NCI-H1436 treated with DMSO at 0.1 percent for 48 hours (cell line): ENCODE data around the gene FOXA1.

Source experiments
- DNase-seq: peaks from one replicate; lab custom pipeline; 2025; lab: John Stamatoyannopoulos, UW

FOXA1 gene

DNA sequence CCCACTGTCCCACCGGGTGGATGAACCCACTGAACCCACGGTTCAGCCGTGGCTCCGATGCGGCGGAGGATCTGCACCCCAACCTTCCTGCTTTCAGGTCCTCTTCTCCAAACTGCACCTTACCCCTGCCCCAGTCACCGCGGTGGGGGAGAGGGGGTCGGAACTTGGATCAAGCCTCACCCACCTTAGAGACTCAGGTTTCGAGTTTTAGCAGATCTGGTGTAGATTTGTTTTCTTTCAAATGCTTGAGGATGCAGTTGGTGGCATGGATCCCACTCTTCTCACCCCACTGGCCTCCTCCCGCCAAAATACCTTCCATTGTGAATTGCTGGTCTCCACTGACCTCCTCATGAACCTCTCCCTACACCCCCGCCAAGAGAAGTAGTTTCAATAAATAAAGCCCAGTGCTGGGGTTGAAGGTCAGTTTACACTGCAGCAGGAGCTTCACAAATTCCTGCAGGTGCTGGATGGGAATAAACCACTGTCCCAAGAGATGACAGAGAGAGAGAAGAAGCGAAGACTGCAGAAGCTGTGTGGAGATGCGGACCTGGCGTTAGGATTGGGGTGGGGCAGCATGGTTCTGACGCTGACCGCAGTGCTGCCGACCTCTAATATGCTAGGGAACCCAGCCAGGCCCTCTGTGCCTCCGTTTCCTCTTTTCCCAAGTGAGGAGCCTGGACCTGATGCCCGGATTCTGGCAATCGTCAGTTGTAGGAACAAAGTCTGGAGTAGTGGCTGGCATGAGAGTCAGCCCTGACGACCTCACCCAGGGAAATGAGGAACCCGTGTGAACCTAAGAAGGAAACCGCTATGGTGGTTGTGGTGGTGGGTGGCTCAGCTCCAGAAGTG is 7.8 kb upstream of the FOXA1 start:
- DNase-seq, result no peak

DNA sequence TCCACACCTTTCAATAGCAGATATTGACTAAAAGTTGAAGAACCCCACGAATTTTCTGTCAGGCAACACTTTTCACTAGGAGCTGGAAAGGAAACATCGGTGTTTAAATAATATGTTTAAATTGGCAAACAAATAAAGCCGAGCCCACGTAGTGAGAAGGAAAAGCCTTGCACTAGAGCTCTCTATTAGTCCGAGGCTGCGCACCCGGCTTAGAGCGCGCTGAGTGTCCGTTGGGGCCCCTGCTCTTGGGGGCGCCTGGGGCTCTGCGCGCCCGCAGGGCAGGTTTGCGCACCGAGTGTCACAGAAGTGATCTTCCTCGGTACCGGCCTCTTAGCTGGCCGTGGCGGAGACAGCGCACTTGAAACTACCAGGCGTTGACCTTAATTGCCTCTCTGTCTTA is 6.8 kb upstream of the FOXA1 start:
- no peak for DNase-seq

DNA sequence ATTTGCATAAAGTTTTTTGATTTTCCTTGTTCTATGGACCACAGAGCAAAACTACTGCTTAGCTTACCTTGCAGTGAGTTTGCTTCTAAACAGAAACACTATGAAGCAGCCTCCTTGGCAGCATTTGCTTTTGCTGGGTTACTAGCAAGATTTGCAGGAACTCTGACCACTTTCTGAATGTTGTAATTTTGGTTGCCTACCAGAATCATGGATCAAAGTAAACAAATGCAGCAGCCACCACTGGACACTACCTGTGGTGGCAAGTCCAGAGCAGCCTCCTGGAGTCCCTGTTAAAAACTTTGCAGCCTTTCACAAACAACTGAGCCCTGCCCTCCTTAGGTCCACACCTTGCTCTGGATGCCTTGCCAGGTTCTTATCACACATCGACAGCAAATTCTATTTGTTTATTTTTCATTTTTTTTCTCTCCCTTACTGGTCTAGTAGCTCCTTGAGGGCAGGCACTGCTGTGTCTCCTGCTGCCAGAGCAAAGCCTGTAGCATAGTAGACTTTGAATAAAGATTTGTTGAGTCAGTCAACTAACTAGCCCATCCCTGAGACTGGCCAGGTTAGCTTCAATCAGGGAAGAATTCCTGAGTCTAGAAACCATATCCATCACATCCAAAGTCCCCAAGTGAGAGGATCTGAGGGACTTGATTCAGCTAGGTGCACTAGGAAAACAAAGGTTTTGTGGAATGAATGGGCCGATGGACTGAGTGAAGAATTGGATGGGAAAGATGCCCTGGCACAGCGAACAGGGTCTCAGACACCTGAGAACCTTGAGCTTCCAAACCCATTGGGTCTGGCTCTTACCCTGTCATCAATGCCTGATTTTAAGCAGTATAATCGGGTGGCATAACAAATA is 6.1 kb upstream of the FOXA1 start:
- DNase-seq, result no peak

DNA sequence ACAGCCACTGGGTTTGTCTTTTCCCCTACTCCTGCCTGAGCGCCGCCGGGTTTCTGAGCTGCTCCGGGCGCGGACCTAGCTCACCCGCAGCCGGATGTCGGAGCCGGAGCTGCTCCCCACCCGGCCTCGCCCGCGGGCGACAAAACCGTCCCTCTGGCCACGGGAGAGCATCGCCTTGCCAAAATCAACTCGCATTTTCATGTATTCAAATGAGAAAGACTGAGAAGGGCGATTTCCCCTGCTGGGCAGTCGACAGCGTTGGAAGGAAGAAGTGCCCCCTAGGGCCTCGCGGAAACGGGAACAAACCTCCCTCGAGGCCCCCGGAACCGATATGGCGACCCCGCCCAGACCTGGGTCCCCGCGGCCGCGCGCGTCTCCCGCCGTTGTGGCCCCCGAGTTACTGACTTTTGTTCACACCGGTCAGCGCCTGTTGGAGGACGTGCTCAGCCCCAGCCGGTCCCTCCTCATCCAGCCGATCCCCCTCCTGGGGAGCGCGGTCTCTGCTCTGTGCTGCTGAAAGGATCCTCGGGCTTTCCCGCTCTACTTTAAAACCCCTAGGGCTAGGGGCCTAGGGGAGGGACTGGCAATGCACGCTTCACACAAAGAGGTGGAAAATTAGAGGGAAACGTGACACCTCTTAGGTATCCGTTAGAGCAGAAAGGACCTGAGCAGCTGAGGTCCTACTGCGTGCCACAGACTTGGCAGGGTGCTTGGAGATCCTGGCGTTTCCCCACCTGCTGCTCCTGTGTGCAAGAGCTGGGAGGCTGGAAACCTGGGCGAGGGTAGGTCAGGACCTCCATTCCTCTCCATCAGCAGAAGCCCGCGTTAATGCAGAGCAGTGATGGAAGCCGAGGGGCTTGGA is 4.7 kb upstream of the FOXA1 start:
- DNase-seq, result no peak

DNA sequence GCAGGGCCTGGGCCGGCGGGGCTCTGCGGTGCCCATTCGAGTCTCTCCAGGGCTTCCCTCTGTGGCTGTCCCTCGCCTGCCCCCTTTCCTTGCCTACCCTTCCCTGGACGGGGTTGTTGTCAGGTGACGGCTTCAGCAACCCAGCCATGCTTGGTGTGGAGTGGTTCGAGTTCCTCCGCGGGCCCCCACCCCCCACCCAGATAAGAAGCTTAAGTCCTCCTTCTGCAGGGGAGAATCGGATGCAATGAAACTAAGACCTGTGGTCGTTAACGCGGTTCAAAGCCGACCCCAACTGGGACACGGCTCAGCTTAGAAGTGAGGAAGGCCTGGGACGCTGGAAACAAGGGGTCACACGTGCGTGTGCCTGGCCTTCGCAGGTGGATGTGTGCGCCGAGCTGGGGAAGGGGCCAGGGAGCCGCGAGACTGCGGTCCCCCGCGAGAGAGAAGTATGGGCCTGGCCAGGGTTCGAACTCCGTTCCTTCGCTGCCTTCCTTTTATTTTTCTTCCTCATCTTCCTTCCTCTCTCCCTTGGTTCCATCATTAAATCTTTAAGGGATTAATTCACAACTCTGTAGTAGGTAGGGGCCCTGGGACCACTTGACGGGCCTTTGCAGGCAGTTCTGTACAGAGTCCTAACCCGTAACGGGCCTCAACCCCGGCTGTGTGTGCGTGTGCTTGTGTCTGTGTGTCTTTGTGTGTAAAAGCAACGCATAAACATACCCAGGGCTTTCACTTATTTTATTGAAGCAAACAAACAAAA is 3.9 kb upstream of the FOXA1 start:
- DNase-seq, result no peak

DNA sequence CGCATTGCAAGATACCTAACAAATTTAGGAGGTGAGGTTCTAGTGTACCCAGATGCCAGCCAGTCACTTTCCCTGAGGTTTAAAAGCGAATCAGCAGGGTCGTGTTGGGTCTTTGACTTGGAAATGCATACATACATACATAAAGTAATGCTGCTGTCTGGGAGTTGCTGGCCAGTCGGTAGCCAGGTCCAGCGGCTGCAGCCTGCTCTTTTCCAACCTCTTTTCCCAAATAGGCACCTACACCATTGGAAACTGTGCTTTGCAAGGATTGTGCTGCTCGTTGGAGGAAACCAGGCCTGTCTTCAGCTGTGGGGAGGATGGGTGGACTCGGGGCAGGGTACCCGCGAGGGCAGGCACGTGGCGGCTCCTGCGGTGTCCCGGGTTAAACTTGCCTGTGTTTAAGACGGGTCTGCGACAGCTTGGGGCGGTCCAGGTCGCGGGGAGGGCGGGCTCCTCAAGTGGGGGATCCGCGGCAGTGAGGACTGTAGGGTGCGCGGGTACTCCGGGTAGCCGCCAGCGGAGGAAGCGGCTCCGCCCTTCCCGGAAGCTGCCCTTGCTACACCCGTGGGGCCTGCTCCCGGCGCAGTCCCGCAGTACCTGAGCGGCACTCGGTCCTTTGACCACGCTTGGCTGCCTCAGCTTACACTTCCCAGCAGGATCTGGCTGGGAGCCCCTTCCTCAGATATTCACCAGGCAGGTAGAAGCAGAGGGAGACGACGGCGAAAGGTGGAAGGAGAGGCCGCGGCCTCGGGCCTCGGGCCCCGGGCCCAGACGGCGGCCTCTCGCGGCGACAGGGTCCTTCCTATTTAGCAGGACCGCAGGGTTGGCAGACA is 3.1 kb upstream of the FOXA1 start:
- no peak for DNase-seq

DNA sequence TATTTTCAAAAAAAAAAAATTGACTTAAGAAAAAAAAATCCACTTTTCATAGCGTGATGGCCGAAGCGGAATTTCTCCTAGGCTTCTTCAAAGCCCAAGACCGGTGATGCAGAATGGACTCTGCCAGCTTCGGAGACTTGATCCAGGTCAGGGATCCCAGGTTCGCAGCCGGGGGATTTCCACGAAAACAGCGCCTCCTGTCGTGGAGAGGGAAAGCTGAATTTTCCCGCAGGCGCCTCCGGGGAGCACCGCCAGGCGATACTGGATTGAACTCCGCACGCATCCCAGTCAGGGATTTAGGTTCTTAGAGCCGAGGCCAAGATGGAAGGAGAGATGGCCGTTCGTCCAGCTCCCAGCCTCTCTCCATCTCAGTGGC is 2.5 kb upstream of the FOXA1 start:
- no peak for DNase-seq

DNA sequence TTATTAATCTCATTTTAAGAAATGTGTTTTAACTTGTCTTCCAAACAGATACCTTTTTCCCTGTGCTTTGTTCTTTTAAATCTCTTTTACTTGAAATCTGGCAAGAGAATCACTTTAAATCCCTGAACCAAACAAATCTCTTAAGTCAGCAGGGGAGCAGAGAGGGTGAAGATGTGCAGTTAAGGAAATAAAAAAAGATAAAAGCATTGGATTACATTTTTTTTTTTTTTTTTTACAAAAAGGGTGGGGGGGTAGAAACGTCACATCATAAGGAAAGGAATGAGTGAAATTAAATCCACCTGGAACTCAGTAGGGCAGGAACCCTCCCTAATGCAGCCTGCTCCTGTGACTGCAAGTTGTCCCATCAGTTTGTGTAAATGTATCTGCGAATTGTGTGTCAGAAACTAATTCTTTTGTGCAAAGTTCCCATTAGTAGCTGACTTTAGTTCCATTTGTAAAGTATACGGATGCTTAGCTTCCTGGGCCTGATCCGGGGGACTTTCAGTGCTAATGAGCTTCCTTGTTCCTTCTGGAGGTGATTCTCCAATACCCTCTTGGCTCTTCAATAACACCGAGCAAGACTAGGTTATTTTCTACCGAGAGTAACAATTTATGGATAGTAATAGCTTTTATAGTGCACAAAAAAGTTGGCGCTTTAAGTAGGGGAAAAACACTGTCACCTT is 1.9 kb upstream of the FOXA1 start:
- no peak for DNase-seq

DNA sequence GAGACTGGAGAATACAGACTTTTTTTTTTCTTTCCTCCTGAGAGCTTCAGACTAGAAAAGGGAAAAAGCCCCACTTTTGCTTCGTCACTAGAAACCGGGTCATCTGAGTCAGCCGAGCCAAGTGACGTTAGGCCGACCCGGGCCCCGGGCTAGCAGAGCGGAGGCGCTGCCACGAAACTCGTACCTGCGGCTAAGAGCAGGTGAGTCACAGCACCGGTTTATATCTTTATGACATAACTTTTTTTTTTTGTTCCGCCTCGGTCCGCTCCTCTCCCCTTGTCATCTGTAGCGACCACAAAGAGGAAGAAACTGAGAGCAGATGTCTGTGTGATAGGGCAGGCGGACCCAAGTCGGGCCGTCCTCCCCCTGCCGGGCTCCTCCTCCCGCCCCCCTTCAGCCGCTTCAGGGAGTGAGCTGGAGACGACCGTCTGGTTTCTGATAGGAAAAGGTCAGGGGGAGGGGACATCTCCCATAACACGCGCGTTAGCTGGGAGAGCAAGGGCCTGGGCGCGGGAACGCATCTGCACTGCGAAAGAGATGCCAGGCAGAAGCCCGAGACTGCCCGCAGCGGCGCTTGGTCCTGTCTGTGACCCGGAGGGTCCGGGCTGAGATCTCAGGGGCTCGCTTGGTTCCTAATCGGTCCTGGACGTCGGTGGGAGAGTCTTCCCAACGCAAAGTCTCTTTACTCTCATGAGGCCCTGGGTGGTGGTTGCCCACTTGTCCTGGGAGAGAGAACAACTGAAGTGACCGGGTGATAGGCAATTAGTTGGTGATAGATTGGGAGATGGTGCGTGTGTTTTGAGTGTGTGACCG is 966 bp upstream of the FOXA1 start:
- peak; percentile 75 for DNase-seq

DNA sequence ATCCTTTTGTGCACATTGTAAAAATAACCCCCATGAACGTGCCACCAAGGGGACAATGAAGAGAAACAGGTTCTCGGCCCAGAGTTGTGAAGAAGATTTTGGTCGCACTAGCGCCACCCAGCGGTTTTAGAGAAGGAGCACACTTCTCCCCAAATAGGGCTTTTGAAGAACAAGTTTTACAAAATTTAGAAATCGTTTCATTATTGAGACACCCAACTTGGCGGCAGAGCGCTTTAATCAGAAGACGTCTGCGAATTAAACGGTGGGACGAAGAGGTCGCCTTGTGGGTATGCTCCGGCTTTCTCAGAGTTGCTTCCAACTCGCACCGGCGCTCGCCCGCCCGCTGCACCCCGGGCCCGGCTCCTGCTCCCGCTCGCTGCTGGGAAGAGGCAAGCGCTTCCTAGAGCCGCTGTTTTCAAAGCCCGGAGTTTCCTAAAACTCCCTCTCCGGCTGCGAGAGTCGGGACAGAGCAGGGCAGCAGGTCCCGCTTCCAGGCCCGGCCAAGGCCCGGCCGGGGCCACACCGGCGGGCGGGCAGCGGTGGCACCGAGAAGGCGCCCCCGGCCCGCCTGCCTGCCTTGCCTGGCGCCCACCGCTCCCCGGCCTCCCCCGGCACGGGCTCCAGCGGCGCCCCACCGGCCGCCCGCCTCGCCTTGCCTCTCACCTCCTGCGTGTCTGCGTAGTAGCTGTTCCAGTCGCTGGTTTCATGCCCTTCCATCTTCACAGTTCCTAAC is 645 bp downstream of the FOXA1 start:
- peak; percentile 31 for DNase-seq

DNA sequence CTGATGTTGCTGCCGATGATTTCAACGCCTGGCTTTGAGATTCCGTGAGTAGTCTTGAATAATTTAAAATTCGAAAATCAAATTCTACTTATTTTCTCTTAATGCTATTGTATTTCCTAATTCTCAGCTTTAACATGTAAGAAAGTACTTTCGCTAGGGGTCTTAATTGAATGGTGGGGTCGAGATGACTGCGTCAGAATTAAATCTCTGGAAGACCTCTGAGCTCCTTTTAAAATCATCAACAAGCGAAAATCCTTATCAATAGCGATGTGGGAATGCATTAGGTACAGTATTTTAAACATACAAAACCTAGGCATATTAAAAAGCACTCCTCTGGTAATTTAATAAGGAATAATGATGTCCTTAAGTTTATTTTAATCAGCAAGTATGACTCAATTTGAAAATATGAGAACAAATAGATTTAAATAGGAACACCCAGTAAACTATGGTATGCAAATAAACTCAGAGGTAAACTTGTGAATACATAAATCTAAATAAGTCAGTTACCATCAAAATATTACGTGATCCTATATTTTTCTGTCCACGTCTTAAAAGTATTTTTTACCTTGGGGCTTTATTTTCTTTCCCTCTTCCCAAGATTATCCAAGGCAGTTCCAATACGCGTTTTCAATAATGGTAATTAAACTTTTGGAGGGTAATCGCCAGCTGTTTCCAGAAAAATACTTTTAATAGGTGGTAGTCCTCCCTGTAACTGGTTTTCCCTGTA is 1.4 kb downstream of the FOXA1 start:
- no peak for DNase-seq

DNA sequence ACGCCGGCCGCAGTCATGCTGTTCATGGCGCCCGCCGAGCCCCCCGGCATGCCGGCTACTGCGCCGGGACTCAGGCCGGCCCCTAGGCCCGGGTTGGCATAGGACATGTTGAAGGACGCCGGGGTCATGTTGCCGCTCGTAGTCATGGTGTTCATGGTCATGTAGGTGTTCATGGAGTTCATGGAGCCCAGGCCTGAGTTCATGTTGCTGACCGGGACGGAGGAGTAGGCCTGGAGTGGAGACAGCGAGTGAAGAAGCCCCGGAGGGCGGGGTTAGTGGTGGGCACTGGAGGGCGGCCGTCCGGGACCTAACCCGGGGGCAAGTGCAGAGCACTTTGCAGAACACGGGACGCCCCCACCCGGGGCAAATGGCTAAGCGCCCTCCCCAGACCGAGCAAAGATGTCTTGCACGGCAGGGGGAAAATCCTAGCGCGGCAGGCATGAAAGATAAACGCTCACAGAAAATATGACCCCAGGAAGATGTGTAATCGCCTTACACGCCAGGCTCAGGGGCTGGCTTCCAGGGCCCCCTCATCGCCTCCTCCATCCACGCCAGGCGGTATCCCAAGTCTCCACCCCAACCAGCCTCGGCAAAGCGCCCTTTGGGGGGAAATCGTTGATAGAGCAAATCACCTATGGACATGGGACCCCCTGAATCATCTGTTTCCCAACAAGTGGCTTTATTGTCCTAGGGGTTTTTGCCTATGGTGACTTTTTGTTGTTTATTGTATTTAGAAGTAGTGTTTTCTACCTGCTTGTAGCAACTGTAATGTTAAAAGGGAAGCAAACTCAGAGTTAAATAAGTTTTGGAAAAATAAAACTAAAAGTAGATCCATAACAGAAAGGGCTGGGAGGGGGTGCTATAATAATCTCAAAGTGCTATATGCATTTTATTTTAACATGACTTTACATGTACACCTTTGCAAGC is 2.3 kb downstream of the FOXA1 start:
- DNase-seq, result no peak

DNA sequence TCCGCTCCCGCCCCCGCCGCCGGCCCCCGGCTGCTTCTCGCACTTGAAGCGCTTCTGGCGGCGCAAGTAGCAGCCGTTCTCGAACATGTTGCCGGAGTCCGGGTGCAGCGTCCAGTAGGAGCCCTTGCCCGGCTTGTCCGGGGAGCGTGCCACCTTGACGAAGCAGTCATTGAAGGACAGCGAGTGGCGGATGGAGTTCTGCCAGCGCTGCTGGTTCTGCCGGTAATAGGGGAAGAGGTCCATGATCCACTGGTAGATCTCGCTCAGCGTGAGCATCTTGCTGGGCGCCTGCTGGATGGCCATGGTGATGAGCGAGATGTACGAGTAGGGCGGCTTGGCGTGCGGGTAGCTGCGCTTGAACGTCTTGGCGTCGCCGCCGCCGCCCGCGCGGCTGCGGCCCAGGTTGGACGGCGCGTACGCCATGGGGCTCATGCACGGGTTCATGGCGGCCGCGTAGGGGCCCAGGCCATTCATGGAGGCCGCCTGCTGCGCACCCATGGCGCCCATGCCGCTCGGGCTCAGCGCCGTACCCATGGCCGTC is 3.0 kb downstream of the FOXA1 start:
- DNase-seq, result no peak

DNA sequence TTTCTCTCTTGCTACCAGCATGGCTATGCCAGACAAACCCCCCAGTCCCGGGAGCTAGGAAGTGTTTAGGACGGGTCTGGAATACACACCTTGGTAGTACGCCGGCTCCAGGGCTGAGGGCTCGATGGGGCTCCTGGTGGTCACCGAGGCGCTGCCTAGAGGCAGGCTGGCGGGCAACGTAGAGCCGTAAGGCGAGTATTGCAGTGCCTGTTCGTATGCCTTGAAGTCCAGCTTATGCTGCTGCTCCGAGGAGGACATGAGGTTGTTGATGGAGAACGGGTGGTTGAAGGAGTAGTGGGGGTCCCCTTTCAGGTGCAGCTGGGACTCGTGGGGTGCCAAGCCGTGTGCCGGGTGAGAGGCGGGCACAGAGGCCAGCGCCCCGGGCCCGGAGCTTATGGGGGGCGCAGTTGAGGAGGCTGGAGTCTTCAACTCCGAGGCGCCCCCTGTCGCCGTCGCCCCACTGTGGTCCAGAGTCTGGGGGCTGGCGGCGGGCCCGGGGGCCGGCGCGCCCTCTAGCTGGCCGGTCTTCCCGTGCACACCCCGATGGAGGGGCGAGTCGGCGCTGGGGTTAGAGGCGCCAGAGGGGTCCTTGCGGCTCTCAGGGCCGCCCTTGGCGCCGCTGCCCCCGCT is 3.6 kb downstream of the FOXA1 start:
- DNase-seq, result no peak

DNA sequence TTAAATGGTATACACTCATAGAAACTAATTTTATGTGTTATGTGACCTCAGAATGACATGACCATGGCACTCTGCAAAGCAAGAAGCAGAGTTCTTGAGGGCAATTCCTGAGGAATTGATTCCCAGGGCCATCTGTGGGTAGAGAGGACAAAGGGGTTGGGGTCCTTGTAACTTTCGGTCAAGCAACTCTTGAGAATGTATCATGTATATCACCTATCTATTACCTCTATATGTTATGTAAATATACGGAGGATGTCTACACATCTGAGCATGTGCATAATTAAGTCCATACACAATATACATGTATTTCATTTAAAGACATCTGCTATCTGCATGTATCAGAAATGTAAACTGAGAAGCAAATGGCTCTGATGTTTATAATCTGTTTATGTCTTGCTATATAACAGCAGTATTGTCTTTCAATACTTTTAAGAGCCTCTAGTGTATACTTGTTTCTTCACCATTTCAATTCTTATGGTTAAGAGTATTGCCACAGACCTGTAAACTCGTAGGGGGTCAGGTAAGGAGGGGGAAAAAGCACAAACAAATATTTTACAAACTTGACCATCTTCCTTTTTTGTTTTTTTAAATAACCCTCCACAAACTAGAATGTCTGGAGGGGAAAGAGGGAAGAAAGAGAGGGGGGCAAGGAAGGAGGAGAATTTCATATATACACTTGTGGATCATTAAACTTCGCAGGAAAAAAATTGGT is 4.5 kb downstream of the FOXA1 start:
- no peak for DNase-seq
